ENCODE measurements around the gene EMC1.

Gene EMC1

GRCh38 chr1:19204446-19205266 lies 46.7 kb downstream of the EMC1 start:
- DNase-seq (ENCODE audit: low read depth, low spot score) = no peak
- Histone ChIP-seq H3K4me3 (ENCODE audit: low read length) (no peak overlapping the region), H3K27me3 (ENCODE audit: control insufficient read depth, insufficient read depth, low read length) (no peaks in the 10 kb centered on the region), H3K9me3 (ENCODE audit: control insufficient read depth, insufficient read depth, low read length) (no peaks in the 10 kb centered on the region), H3K4me1 (ENCODE audit: control insufficient read depth, insufficient read depth, low read length) (no peaks in the 10 kb centered on the region; the same call in 1 of the 2 replicates), H3K36me3 (ENCODE audit: control insufficient read depth, insufficient read depth, low read length) (no peaks in the 10 kb centered on the region), H3K27ac (ENCODE audit: low read length) (no peak overlapping the region)
- 100% methylated on average over 1 of the region's 6 CpGs for WGBS (ENCODE audit: insufficient coverage, insufficient read length)

GRCh38 chr1:19203440-19203839 lies 47.9 kb downstream of the EMC1 start:
- Histone ChIP-seq H3K27ac (ENCODE audit: low read length) (no peak overlapping the region), H3K4me3 (ENCODE audit: low read length) (no peak overlapping the region), H3K27me3 (ENCODE audit: control insufficient read depth, insufficient read depth, low read length) (no peaks in the 10 kb centered on the region), H3K9me3 (ENCODE audit: control insufficient read depth, insufficient read depth, low read length) (no peaks in the 10 kb centered on the region), H3K4me1 (ENCODE audit: control insufficient read depth, insufficient read depth, low read length) (no peaks in the 10 kb centered on the region; the same call in 1 of the 2 replicates), H3K36me3 (ENCODE audit: control insufficient read depth, insufficient read depth, low read length) (peaks cover 9% of the 10 kb centered on the region; the same call in 1 of the 2 replicates)
- no CpG with 5 or more reads among the region's 2 CpGs for WGBS (ENCODE audit: insufficient coverage, insufficient read length)
- DNase-seq (ENCODE audit: low read depth, low spot score) = no peak

GRCh38 chr1:19202396-19202795 lies 48.9 kb downstream of the EMC1 start:
- Histone ChIP-seq H3K36me3 (ENCODE audit: control insufficient read depth, insufficient read depth, low read length) (peaks cover 12% of the 10 kb centered on the region), H3K27me3 (ENCODE audit: control insufficient read depth, insufficient read depth, low read length) (no peaks in the 10 kb centered on the region), H3K9me3 (ENCODE audit: control insufficient read depth, insufficient read depth, low read length) (no peaks in the 10 kb centered on the region), H3K27ac (ENCODE audit: low read length) (no peak overlapping the region), H3K4me1 (ENCODE audit: control insufficient read depth, insufficient read depth, low read length) (no peaks in the 10 kb centered on the region; the same call in 1 of the 2 replicates), H3K4me3 (ENCODE audit: low read length) (no peak overlapping the region)
- DNase-seq (ENCODE audit: low read depth, low spot score) = no peak
- WGBS (ENCODE audit: insufficient coverage, insufficient read length) = no CpG with 5 or more reads among the region's 3 CpGs

- H3K27me3 ChIP-seq (ENCODE audit: control insufficient read depth, insufficient read depth, low read length) = no peaks in the 10 kb centered on the region
- H3K27ac ChIP-seq (ENCODE audit: low read length) = no peak overlapping the region
- WGBS (ENCODE audit: insufficient coverage, insufficient read length) = no CpG with 5 or more reads among the region's 4 CpGs
- H3K36me3 ChIP-seq (ENCODE audit: control insufficient read depth, insufficient read depth, low read length) = peaks cover 17% of the 10 kb centered on the region
- no peaks in the 10 kb centered on the region; the same call in 1 of the 2 replicates for H3K4me1 ChIP-seq (ENCODE audit: control insufficient read depth, insufficient read depth, low read length)
- no peaks in the 10 kb centered on the region for H3K9me3 ChIP-seq (ENCODE audit: control insufficient read depth, insufficient read depth, low read length)
- H3K4me3 ChIP-seq (ENCODE audit: low read length) = no peak overlapping the region
- DNase-seq (ENCODE audit: low read depth, low spot score) = no peak
Observed at GRCh38 chr1:19199969-19200604, 51.2 kb downstream of the EMC1 start.

- DNase-seq (ENCODE audit: low read depth, low spot score) = no peak
- Histone ChIP-seq H3K4me1 (ENCODE audit: control insufficient read depth, insufficient read depth, low read length) (no peaks in the 10 kb centered on the region), H3K4me3 (ENCODE audit: low read length) (no peak overlapping the region), H3K27me3 (ENCODE audit: control insufficient read depth, insufficient read depth, low read length) (no peaks in the 10 kb centered on the region), H3K9me3 (ENCODE audit: control insufficient read depth, insufficient read depth, low read length) (no peaks in the 10 kb centered on the region), H3K27ac (ENCODE audit: low read length) (no peak overlapping the region), H3K36me3 (ENCODE audit: control insufficient read depth, insufficient read depth, low read length) (peaks cover 17% of the 10 kb centered on the region)
- WGBS (ENCODE audit: insufficient coverage, insufficient read length) = no CpG with 5 or more reads among the region's 4 CpGs
Observed at GRCh38 chr1:19199329-19199968, 51.9 kb downstream of the EMC1 start.

- no CpG with 5 or more reads among the region's 4 CpGs for WGBS (ENCODE audit: insufficient coverage, insufficient read length)
- Histone ChIP-seq H3K4me1 (ENCODE audit: control insufficient read depth, insufficient read depth, low read length) (no peaks in the 10 kb centered on the region), H3K27ac (ENCODE audit: low read length) (no peak overlapping the region), H3K4me3 (ENCODE audit: low read length) (no peak overlapping the region), H3K27me3 (ENCODE audit: control insufficient read depth, insufficient read depth, low read length) (no peaks in the 10 kb centered on the region), H3K36me3 (ENCODE audit: control insufficient read depth, insufficient read depth, low read length) (peaks cover 17% of the 10 kb centered on the region), H3K9me3 (ENCODE audit: control insufficient read depth, insufficient read depth, low read length) (no peaks in the 10 kb centered on the region)
- no peak for DNase-seq (ENCODE audit: low read depth, low spot score)
Observed at GRCh38 chr1:19198820-19199219, 52.5 kb downstream of the EMC1 start.

- Histone ChIP-seq H3K27me3 (ENCODE audit: control insufficient read depth, insufficient read depth, low read length) (no peaks in the 10 kb centered on the region), H3K4me3 (ENCODE audit: low read length) (no peak overlapping the region), H3K9me3 (ENCODE audit: control insufficient read depth, insufficient read depth, low read length) (no peaks in the 10 kb centered on the region), H3K4me1 (ENCODE audit: control insufficient read depth, insufficient read depth, low read length) (no peaks in the 10 kb centered on the region), H3K27ac (ENCODE audit: low read length) (no peak overlapping the region), H3K36me3 (ENCODE audit: control insufficient read depth, insufficient read depth, low read length) (peaks cover 24% of the 10 kb centered on the region)
- DNase-seq (ENCODE audit: low read depth, low spot score) = no peak
- WGBS (ENCODE audit: insufficient coverage, insufficient read length) = no CpG with 5 or more reads among the region's 2 CpGs
Observed at GRCh38 chr1:19197845-19198244, 53.5 kb downstream of the EMC1 start.

GRCh38 chr1:19196331-19196730 lies 55.0 kb downstream of the EMC1 start:
- H3K4me3 ChIP-seq (ENCODE audit: low read length) = no peak overlapping the region
- peaks cover 27% of the 10 kb centered on the region for H3K36me3 ChIP-seq (ENCODE audit: control insufficient read depth, insufficient read depth, low read length)
- no peak overlapping the region for H3K27ac ChIP-seq (ENCODE audit: low read length)
- no CpG with 5 or more reads among the region's 3 CpGs for WGBS (ENCODE audit: insufficient coverage, insufficient read length)
- DNase-seq (ENCODE audit: low read depth, low spot score) = no peak
- no peaks in the 10 kb centered on the region for H3K9me3 ChIP-seq (ENCODE audit: control insufficient read depth, insufficient read depth, low read length)
- no peaks in the 10 kb centered on the region for H3K27me3 ChIP-seq (ENCODE audit: control insufficient read depth, insufficient read depth, low read length)
- H3K4me1 ChIP-seq (ENCODE audit: control insufficient read depth, insufficient read depth, low read length) = no peaks in the 10 kb centered on the region

GRCh38 chr1:19193004-19193403 lies 58.3 kb downstream of the EMC1 start:
- Histone ChIP-seq H3K4me3 (ENCODE audit: low read length) (no peak overlapping the region), H3K27me3 (ENCODE audit: control insufficient read depth, insufficient read depth, low read length) (no peaks in the 10 kb centered on the region), H3K4me1 (ENCODE audit: control insufficient read depth, insufficient read depth, low read length) (no peaks in the 10 kb centered on the region), H3K9me3 (ENCODE audit: control insufficient read depth, insufficient read depth, low read length) (no peaks in the 10 kb centered on the region), H3K27ac (ENCODE audit: low read length) (no peak overlapping the region), H3K36me3 (ENCODE audit: control insufficient read depth, insufficient read depth, low read length) (peaks cover 17% of the 10 kb centered on the region)
- no peak for DNase-seq (ENCODE audit: low read depth, low spot score)
- WGBS (ENCODE audit: insufficient coverage, insufficient read length) = no CpG with 5 or more reads among the region's 3 CpGs

- no peaks in the 10 kb centered on the region for H3K9me3 ChIP-seq (ENCODE audit: control insufficient read depth, insufficient read depth, low read length)
- H3K36me3 ChIP-seq (ENCODE audit: control insufficient read depth, insufficient read depth, low read length) = peaks cover 15% of the 10 kb centered on the region; the same call in 1 of the 2 replicates
- WGBS (ENCODE audit: insufficient coverage, insufficient read length) = no CpG with 5 or more reads among the region's 3 CpGs
- H3K27ac ChIP-seq (ENCODE audit: low read length) = no peak overlapping the region
- no peak for DNase-seq (ENCODE audit: low read depth, low spot score)
- H3K4me3 ChIP-seq (ENCODE audit: low read length) = no peak overlapping the region
- no peaks in the 10 kb centered on the region for H3K27me3 ChIP-seq (ENCODE audit: control insufficient read depth, insufficient read depth, low read length)
- H3K4me1 ChIP-seq (ENCODE audit: control insufficient read depth, insufficient read depth, low read length) = no peaks in the 10 kb centered on the region
Observed at GRCh38 chr1:19191811-19192210, 59.5 kb downstream of the EMC1 start.
